ENCODE measurements around the gene FOXO1. TPM values are rescaled to one million over a fixed set of nuclear protein-coding genes. Genes with fewer than 3 reads are reported as not detected.
A peak's percentile ranks its signal among the peaks of the same experiment; 100 is the strongest.
"Not testable (repeated sequence)": the region's sequence is repeated elsewhere in the genome, so short reads cannot be mapped to it uniquely, and the experiment has no call there.

Gene FOXO1
- total RNA-seq, 1 donor from 2014 or later: 57.5 TPM

DNA sequence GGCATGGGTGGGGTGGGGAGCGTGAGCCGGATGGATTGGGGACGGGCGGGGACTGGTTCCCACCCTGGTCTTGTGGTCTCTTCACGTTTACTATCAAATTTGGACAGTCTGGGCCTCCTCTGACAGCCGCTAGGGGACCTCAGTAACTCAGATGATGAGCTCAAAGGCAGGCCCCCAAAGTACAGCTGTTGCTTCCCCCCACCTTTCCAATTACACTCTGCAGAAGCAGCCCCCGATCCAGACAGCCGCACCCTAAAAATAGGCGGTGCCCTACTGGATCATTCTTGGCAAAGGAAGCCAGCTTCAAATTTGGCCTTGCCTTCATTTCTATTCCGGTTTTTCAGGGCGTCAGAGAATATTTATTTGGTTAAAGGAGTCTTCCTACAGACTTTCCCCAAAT lies 1.9 kb upstream of the FOXO1 start:
- ATAC-seq (peak; percentile 66), DNase-seq (ENCODE audit: low spot score) (peak; percentile 66)
- intact Hi-C loops (cut with DNase I): loop anchor here (10.0 kb wide), 2 partner anchors 184 to 264 kb away; no protein-coding TSS in a partner anchor

- DNase-seq (ENCODE audit: low spot score): peak; percentile 67
- ATAC-seq: peak; percentile 2
- intact Hi-C loops (cut with DNase I): loop anchor here (10.0 kb wide), 2 partner anchors 183 to 263 kb away; no protein-coding TSS in a partner anchor
These were observed 1.2 kb upstream of the FOXO1 start for GRCh38 chr13:40667622-40667978.

- ATAC-seq: peak; percentile 57
- peak; percentile 79 for DNase-seq (ENCODE audit: low spot score)
- intact Hi-C loops (cut with DNase I): loop anchor here (10.0 kb wide), 2 partner anchors 182 to 262 kb away; no protein-coding TSS in a partner anchor
These were observed 636 bp upstream of the FOXO1 start for GRCh38 chr13:40666933-40667621.

GRCh38 chr13:40665126-40666044 lies 1.1 kb downstream of the FOXO1 start:
- intact Hi-C loops (cut with DNase I): loop anchor here (10.0 kb wide), 2 partner anchors 181 to 261 kb away; no protein-coding TSS in a partner anchor
- ATAC-seq: no peak
- peak; percentile 72 for DNase-seq (ENCODE audit: low spot score)

- ATAC-seq: peak; percentile 35
These were observed 1.9 kb downstream of the FOXO1 start for GRCh38 chr13:40664350-40665125.

DNA sequence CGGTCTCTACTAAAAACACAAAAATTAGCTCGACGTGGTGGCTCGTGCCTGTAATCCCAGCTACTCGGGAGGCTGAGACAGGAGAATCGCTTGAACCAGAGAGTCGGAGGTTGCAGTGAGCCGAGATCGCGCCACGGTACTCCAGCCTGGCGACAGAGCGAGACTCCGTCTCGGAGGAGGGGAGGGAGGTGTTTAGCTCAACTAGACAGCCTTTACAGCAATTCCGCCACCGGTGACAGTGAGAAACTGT lies 2.4 kb downstream of the FOXO1 start:
- ATAC-seq: peak; percentile 25
- intact Hi-C loops (cut with DNase I): loop anchor here (10.0 kb wide), 2 partner anchors 179 to 259 kb away; no protein-coding TSS in a partner anchor
- DNase-seq (ENCODE audit: low spot score): not testable (repeated sequence)

More at GRCh38 chr13:40664350-40665125, 1.9 kb downstream of the FOXO1 start:
- intact Hi-C loops (cut with DNase I): loop anchor here (10.0 kb wide), 2 partner anchors 180 to 260 kb away; no protein-coding TSS in a partner anchor
- DNase-seq (ENCODE audit: low spot score): peak; percentile 83

DNA sequence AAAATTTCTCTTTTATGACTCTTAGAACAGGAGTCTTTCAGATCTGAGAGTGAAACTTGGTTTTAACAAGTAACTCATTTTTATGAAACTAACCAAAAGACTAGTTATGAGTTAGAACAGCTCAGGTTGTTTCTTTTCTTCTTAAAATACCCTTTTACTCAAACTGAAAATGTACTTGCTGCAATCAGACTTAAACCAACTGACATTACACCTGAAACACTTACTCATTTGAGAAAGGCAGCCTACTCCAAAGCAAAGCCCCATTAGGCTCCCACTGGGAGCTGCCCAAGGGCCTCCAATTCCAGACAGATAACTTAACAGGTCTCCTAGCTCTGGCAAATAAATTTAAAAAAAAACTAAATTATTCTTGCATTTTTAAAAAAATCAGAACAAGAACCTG lies 3.6 kb downstream of the FOXO1 start:
- DNase-seq (ENCODE audit: low spot score): no peak
- no peak for ATAC-seq
- intact Hi-C loops (cut with DNase I): loop anchor here (10.0 kb wide), 2 partner anchors 178 to 258 kb away; no protein-coding TSS in a partner anchor

GRCh38 chr13:40661875-40662665 lies 4.4 kb downstream of the FOXO1 start:
- DNase-seq (ENCODE audit: low spot score) (no peak), ATAC-seq (no peak)
- intact Hi-C loops (cut with DNase I): loop anchor here (10.0 kb wide), 2 partner anchors 177 to 257 kb away; no protein-coding TSS in a partner anchor

- intact Hi-C loops (cut with DNase I): loop anchor here (10.0 kb wide), 2 partner anchors 176 to 256 kb away; no protein-coding TSS in a partner anchor
- DNase-seq (ENCODE audit: low spot score): no peak
- ATAC-seq: no peak
These were observed 5.7 kb downstream of the FOXO1 start for GRCh38 chr13:40660692-40661091.

DNA sequence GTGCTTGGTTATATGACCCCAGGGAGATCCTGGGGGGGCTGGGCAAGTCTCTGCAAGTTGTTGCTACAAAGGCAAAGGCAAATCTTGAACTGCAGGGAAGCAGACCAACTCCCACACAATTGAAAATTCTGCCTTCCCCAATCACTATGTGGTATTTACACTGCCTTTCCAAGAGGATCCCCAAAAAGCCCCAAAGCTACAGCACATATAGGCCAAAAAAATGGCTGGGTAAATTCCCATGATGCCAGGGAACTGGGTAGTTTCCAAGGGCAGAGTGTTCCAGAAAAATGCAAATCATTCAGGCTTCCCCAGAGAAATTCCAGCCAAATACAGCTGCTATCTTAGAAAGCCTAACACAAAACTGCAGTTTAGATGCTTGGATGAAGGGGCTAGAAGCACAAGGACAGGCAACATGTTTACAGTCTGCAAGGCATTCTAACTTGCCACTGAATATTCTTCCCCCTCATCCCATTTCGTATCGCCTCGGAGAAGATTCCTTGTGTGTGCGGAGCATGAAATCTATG lies 6.2 kb downstream of the FOXO1 start:
- no peak for ATAC-seq
- intact Hi-C loops (cut with DNase I): loop anchor here (10.0 kb wide), 2 partner anchors 175 to 255 kb away; no protein-coding TSS in a partner anchor
- DNase-seq (ENCODE audit: low spot score): no peak

DNA sequence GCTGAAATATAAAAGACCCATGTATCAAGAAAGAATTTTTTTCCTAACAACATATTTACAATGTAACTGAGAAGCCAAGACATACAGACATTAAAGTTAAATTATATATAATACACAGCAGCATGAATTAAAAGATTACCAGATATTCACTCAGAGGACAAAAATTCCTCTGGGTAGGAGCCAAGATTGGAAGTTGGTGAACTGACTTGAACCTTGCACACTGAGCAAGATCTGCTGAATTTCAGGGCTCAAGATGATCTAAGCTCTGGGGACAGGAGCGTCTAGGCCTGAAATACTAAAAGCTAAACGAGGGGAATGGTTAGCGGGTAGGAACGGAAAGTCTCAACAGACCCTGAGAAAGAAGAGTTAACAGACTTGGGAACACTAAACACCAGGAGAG lies 8.5 kb downstream of the FOXO1 start:
- intact Hi-C loops (cut with DNase I): no loop called here
- DNase-seq (ENCODE audit: low spot score) (no peak), ATAC-seq (no peak)

DNA sequence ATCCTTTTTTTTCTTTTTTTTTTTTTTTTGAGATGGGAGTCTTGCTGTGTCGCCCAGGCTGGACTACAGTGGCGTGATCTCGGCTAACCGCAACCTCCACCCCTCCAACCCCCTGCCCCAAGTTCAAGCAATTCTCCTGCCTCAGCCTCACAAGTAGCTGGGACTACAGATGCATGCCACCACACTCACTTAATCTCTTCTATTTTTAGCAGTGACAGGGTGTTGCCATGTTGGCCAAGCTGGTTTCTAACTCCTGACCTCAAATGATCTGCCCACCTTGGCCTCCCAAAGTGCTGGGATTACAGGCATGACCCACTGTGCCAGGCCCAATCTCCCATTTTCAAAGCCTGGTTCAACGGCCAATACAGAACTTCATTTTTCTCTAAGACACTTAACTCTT lies 9.1 kb downstream of the FOXO1 start:
- intact Hi-C loops (cut with DNase I): no loop called here
- ATAC-seq: no peak

DNA sequence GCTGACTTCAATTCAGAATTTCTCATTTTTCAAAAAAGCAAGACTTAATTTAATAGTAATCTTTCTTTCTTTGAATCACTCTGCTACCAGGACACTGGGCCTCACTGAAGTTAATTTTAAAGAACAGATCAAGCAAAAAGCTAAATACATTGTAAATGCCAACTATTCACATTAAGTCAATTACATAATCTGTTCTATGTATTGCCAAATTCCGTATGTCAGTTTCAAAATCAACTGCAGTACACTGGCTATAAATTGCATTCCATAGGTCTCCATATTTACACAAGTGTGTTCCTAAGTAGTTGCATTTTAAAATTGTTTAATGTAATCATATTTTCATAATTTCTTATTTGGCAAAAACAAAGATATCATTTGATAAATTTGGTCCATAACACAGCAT lies 10.1 kb downstream of the FOXO1 start:
- no peak for DNase-seq (ENCODE audit: low spot score)
- intact Hi-C loops (cut with DNase I): no loop called here
- no peak for ATAC-seq

More for the DNA sequence above, 9.1 kb downstream of the FOXO1 start:
- no peak for DNase-seq (ENCODE audit: low spot score)

DNA sequence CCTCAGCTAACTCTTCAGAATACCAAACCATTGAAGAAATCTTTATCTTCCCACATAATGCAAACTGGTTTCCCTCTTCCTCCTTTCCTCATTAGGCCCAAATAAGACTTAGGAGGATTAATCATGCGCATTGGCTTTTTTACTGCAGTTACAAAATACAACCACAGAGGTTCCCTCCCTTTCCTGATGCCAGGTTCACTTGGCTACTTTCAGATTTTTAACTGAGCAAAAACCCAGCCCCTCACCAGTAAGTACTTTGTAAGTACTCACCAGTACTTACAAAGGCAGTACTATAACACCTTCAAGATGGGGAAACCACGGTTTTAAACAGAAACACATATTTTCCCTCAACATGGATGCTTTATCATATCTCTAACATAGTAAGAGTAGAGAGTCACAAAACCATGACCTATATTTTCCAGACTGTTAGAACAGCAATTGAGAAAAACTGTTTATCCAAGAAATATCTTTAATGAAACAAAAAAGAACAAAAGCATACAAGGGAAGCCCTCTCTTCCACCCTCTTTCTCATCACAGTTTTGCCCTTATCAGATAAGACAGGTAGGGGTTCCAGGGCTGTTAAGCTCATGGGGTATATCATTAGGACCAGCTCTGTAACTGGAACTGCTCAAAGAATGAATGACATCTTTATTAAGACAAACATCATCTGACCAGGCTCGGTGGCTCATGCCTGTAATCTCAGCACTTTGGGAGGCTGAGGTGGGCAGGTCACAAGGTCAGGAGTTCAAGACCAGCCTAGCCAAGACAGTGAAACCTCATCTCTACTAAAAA lies 12.7 kb downstream of the FOXO1 start:
- ATAC-seq (no peak), DNase-seq (ENCODE audit: low spot score) (no peak)
- intact Hi-C loops (cut with DNase I): no loop called here

DNA sequence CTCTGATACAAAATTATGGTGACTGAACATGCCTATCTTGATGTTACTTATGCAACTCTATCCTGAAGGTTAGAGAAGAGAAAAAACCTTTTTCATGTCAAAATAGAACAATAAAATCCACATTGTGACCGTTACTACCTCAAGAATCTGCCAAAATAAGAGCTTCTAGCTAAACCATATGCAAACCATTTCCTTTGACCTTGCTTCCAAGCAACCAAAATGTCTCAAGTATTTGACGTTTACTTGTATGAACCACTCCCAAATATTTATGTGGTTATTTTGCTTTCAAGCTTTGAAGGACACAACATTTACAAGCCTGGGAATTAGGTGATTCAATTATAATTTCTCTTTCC lies 13.9 kb downstream of the FOXO1 start:
- ATAC-seq (no peak), DNase-seq (ENCODE audit: low spot score) (no peak)
- intact Hi-C loops (cut with DNase I): no loop called here

- no peak for DNase-seq (ENCODE audit: low spot score)
- intact Hi-C loops (cut with DNase I): no loop called here
- no peak for ATAC-seq
These were observed 14.4 kb downstream of the FOXO1 start for GRCh38 chr13:40651866-40652587.

DNA sequence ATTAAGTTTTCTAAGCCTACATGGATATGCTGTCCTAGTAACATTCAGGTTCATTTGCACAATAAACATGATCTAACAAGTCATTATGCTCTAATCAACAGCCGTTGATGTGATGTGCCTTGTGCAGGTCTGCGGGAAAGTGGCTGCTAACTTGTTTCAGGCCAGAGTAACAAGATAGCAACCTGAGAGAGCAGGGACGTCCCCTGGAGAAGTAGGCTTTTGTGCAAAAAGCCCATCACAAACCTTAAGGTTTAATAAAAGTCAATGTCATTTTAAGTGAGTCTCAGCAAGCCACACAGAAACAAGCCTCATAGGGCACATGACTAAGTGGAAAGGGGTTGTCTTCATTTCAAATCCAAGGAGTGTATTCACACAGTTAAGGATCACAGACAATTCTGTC lies 17.6 kb downstream of the FOXO1 start:
- ATAC-seq (no peak), DNase-seq (ENCODE audit: low spot score) (no peak)
- intact Hi-C loops (cut with DNase I): no loop called here

Data from sciatic nerve (tissue), 2 donors.